NCI-H2107 treated with DMSO at 0.1 percent for 48 hours (cell line): Measurements from ENCODE around the gene CAPN9.
"Not testable (repeated sequence)": the region's sequence is repeated elsewhere in the genome, so short reads cannot be mapped to it uniquely, and the experiment has no call there.

Source experiments
- DNase-seq: peaks from one replicate; lab custom pipeline; 2025; ENCODE audit not compliant: unreplicated experiment; lab: John Stamatoyannopoulos, UW

The CAPN9 gene, protein sequence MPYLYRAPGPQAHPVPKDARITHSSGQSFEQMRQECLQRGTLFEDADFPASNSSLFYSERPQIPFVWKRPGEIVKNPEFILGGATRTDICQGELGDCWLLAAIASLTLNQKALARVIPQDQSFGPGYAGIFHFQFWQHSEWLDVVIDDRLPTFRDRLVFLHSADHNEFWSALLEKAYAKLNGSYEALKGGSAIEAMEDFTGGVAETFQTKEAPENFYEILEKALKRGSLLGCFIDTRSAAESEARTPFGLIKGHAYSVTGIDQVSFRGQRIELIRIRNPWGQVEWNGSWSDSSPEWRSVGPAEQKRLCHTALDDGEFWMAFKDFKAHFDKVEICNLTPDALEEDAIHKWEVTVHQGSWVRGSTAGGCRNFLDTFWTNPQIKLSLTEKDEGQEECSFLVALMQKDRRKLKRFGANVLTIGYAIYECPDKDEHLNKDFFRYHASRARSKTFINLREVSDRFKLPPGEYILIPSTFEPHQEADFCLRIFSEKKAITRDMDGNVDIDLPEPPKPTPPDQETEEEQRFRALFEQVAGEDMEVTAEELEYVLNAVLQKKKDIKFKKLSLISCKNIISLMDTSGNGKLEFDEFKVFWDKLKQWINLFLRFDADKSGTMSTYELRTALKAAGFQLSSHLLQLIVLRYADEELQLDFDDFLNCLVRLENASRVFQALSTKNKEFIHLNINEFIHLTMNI

DNA sequence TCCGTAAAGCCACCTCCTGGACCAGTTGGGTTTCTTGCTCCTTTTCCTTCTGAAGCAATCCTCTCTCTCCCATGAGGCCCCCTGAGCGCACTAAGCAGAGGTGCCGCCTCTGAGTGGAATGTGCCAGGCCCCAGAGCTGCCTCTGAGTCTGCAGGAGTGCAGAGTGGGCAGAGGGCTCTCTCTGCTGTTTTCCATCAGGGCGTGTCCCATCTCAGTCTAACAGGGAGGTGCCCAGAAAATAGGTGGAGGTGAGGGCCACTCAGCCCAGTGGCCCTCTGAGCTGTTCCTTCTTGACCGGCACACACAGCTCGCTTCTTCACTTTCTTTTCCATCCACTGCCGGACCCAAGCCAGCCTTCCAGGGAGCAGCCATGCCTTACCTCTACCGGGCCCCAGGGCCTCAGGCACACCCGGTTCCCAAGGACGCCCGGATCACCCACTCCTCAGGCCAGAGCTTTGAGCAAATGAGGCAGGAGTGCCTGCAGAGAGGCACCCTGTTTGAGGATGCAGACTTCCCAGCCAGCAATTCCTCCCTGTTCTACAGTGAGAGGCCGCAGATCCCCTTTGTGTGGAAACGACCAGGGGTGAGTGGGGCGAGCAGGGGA is at the start of gene CAPN9:
CAPN9 (plus strand) TSS at position 262 of the 604 bp plus-strand sequence; CDS start at position 371, 109 bp downstream.
- no peak for DNase-seq

DNA sequence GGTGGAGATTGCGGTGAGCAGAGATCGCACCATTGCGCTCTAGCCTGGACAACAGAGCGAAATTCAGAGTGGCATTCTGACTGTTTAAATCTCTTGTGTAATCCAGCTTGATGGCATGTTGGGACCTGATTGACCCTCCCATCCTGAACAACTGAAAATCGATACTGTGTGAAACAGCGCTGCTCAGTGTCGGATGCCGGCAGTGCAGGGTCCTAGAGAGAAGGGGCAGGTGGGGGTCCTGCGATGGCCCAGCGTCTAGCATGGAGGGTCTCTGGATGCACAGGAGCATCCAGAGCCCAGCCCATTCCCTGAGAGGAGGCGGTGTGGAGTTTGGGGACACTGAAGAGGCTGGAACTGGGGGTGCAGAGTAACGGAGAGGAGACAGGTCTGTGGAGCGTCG is 49.1 kb upstream of the CAPN9 start:
- DNase-seq: no peak

DNA sequence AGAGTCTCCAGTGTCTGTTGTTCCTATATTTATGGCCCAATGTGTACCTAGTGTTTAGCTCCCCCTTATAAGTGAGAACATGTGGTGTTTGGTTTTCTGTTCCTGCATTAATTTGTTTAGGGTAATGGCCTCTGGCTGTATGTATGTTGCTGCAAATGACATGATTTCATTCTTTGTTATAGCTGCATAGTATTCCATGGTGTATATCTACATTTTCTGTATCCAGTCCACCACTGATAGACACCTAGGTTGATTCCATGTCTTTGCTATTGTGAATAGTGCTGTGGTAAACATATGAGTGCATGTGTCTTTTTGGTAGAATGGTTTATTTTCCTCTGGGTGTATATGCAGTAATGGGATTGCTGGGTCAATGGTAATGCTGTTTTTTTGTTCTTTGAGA is 48.2 kb upstream of the CAPN9 start:
- DNase-seq: not testable (repeated sequence)

DNA sequence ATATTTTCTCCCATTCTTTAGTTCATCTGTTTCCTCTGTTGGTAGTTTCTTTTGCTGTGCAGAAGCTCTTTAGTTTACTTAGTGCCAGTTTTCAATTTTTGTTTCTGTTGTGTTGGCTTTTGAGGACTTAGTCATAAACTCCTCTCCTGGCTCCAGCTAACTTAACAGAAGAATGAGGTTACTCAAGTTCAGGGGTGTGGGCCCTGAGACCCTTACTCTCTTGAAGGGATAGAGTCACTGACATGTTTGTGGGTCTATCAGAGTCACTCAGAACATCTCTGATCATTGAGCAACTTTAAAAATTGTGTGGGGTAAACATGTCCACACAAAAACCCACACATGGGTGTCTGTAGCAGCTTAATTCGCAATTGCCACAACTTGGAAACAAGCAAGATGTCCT is 47.5 kb upstream of the CAPN9 start:
- no peak for DNase-seq

DNA sequence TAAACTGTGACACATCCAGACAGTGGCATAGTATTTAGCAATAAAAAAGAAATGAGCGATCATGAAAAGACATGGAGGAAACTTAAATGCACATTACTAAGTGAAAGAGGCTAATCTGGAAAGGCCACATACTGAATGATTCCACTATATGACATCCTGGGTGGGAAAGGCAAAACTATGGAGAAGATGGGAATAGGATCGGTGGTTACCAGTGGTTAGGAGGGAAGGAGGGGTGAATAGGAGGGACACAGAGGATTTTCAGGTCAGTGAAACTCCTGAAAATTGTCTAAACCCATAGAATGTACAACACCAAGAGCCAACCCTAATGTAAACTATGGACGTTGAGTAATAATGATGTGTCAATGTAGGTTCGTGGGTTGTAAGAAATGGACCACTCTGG is 47.1 kb upstream of the CAPN9 start:
- DNase-seq: no peak

DNA sequence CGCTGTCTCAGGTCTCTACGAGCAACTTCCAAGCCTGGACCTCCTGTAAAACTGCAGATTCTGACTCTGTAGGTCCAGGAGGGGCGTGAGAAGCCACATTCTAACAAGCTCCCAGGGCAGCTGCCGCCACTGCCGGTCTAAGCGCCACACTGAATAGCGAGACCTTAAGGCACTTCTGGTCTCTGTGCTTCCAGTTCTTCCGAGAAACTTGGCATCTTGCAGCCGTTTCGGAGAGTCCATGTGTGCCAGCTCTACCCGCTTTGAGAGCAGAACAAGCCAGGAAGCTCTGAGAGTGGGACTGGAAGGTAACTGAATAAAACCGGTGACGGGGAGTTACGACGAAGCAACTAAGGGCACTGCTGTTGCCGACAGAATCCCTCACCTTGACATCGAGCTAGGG is 45.8 kb upstream of the CAPN9 start:
- no peak for DNase-seq

DNA sequence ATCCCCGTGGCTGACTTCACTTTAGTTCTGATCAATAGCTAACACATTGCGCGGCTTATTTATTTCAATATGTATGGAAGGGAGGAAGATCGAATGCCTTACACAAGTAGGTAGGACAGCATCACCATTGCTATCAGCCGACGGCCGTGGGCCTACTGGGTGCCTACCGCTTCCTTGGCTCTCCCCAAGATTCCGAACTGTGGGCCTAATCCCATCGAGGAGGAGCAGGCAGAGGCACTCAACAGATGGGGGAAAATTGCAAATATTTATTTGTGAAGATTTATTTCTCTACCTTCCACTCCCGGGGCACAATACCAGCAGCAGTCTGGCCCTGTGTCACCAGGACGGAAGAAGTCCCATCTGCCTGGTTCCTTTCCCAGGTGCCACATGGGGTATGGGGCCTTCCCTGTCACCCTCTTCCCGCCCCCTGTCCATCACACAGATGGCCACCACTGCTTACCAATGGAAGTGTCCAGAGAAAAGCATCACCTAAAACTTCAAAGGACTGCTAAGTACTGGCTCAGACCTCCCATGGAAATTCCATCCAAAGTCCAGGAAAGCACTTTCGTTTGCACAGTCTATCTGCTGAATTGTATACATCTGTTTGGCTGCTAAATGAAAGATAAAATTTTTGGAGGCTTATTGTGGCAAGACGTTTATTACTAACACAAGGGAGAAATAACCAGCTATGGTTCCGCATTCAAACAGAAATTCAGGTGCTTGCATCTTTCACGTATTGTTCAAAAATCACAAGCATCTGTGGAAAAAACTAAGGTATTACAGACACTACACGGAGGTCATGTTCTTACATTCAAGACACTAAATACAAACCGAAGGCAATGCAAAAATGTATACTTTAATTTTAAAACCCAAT is 45.1 kb upstream of the CAPN9 start:
- DNase-seq: no peak

DNA sequence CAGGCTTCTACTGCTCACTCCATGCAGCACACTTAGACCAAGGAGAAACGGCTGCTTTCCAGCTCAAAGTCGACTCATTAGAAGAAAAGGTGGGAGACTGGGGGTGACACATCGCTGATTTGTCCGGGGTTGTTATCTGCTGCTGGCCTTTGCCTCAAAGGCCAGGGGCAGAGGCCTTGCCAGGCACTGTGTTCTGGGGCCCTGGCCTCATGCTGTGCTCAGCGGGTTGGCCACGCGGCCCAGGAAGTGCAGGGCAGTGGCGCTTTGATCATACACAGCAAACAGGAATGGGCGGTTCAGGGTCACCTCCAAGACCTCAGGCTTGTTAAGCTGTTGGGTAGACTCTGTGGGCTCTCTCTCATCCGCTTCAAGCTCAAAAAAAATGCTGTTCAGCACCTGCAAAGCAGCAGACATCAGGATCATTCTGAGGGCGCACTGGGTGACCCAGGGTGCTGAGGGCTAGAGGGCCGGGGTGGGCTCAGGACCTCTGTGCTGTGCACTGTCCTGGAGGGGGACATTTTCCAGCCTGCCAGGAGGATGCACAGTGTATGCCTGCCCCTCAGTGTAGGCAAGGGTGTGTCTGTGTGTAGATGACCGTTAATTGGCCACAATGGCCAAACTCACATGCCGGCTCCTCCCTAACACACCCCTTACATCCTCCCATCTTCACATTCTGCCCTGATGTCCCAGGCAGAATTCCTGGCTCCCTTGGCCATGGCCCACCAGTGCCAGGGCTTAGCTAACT is 44.1 kb upstream of the CAPN9 start:
- DNase-seq: no peak

DNA sequence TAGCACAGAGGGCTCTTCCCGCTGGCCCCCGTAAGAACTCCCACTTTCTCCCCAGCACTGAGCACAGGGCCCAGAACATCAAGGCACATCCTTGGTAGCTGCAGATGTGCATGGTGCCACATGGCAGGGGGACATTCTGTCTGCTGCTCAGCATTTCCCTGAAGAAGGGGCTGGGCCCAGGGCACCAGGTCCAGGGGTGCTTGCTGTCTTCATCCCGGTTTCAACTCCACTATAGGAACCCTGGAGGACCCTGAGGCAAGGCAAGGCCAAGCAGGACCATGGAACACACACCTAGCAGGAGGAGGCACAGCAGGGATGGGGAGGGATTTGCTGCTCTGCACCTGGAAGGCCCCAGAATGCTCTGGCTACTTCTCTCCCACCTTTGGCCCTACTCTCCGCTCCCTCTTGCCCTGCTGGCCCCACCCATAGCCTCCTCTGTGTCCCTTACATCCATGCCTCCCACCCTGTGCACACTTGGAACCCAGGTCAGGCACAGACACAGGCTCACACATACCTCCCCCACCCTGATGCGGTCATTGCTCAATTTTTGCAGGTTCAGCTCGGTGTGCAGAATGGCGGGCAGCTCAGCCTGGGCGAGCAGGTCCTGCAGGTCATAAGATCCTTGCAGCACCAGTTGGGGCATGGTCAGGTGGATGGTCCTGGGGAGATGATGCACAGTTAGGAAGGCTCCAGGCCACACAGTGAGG is 43.4 kb upstream of the CAPN9 start:
- no peak for DNase-seq

DNA sequence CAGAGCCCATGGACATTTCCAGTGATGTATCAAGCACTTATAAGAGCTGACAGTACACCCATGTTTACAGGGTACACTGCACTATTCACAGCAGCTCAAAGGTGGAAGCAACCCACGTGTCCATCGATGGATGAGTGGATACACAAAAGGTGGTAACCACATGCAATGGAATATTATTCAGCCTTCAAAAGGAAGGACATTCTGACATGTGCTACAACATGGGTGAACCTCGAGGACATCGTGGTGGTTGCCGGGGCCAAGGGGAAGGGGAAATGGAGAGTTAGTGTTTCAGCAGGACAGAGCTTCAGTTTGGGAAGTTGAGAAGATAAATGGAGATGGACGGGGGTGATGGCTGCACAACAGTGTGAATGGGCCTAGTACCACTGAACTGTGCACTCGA is 42.4 kb upstream of the CAPN9 start:
- DNase-seq: no peak

DNA sequence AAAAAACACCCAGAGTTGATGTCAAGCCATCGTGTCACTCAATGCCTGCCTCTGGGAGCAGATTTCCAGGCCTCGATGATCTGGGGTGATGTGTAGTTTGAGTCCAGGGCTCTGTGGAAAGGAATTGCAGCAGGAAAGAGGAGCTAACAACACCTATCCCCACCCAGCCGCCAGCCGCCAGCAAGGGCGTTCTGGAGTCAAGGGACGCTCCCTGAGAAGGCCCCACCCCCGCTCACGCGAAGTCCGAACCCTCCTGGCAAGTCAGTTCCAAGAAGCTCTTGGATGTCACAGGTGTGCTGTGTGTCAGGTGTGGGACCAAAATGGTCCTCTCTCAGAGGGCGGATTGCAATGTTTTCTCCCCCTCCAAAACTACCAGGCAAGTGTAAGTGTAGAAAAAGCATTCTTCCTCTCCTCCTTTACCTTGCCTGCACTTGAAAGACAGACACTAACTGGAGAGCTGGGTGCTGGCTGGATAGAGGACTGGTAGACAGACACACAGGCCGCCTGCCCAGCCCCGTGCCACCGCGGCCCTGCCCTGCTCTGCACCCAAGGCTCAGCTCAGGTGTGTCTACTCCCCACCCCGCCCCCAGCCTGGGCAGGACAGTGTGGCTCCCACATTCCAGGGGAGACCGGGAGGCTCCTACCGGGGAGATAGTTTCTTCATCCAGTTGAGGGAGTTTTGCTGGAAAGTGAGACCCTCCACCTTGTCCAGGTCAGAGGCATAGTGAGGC is 41.7 kb upstream of the CAPN9 start:
- DNase-seq: no peak

DNA sequence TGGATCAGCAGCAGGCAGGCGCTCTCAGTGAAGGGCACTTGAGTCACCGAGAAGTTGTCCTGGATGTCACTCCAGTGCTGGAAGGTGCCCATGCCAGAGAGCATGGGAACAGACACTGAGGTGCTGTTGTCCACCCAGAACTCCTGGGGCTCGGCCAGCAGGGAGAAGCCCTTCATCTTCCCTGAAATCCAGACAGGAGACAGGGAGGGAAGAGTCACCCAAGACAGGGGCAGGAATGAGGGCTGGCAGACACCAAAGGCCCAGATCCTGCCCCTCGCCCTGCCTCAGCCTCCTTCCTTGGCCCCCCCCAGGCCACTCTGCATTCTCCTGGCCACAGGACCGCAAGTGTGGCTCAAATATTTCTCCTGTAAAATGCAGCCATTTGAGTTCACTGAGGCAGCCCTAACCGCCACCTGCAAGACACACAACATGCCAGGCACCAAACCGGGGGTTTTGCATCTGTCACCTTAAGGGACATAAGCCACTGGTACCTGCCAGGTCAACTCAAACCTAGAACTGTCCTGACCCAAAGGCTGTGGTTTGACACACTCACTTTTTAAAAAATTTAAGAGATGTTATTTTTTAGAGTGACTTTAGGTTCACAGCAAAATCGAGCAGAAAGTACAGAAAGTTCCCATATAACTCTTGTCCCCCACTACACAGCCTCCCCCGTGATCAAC is 41.0 kb upstream of the CAPN9 start:
- no peak for DNase-seq

DNA sequence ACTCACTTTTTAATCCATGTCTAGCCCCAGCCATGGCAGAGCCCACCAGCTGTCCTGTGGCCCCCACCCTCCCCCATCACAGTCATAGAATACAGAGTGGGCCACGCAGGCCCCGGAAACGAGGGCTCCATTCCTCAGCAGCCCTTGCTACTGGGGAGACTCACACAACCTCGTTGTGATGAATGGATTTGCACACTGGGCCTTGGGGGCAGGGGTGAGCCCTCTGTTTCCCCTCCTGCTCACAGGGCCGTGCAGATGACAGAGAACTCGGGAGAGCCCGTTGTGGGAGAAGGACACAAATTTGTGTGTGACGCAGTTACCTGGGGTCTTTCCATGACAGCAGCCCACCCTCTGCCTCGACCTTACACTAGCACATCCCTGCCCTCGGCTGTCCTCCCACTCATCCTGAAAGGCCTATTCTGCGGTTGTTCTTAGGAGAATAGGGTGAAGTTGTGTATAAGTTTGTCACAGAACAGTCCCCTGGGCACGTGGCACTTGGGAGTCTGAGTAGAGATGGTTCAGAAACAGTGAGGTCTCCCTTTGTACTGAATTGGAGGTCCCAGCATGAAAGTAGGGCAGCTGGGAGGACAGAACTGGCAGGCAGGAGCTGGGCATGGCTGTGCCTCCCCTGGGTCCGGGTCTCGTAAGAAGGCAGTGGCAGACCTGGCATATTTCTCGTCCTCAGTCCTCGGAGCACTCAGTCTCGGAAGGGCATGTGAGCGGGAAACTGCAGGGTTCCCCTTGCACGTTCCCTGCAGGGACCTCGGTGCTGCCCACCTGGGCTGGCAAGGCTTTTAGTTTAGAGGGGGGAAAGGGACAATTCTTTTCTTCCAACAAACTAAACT is 40.1 kb upstream of the CAPN9 start:
- DNase-seq: no peak

DNA sequence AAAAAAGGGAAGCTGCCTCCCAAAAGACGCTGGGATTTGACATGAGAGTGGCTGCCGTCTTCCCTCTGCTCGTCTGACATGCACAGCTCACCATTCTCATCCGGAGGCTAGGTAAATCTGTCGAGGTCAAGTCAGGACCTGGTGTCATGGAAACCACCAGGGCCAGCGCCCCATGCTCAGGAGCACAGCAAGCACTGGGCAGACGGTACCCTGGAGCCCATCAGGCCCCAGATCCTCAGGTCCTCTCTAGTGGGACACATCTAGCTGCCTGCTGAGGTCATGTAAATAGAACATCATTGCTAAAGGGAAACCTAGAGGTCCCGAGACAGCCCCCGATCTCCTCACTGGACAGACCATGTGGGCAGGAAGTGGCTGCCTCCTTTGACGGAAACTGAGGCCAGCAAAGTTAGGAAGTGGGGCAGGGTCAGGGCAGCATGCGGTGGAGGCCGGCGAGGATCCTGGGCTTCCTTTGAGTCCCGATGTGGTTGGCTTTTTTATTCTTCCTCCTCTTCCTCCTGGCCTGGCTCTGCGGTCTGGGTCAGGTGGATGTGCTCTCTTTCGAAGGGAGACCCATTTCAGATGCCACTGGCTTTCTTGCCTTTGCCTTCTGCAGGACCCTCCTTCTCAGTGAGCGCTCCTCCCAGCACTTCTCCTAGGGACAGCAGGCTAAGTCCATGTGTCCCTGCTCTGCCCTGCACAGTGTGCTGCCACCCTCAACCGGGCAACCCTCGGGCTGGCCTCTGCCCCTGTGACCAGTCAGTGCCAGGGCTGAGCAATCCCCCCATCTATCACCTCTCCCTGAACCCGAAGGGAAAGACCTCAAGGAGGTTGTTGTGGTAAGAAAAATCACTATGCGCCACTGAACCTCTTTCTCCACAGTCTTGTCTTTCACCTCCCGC is 39.2 kb upstream of the CAPN9 start:
- no peak for DNase-seq

DNA sequence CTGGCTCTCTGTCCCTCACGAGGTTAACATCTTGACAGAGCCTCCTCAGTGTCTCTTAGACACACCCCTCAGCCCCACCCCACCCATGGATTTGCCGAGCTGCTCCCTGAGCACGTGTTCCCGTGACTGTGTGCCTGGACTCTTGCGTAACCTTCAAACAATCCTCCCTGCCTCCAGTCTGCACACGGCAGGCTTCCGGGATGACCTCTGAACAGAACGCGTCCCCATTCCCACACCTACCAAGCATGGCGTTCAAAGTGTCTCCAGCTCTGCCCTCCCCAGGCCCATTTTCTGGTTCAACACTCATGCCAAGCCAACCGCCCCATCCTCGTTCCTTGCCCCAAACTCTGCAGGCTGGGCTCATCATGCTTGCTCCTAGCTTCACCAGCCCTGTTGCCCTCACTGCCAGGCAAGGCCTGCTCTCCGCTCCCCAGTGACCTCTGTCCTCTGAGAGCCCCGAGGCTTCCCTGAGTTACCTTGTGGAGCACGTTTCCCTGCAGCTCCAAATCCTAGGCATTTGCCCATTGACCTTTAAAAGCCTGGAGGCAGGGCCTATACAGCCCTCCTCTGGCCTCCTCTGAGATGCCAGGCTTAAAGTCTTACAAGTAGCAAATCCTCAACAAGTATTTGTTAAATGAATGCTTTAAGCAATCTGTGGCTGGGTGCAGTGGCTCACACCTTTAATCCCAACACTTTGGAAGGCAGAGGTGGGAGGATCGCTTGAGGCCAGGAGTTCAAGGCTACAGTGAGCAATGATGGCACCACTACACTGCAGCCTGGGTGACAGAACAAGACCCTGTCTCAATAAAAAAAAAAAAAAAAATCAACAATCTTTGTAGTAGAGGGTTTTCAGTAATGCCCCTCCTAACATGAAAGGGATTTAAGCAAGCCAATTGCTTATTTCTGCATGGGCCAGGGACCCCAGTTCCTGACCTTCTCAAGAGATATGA is 38.3 kb upstream of the CAPN9 start:
- no peak for DNase-seq
